Endothelial cell of umbilical vein (primary cell): ENCODE data around the gene RPL34. TPM values are rescaled to one million over a fixed set of nuclear protein-coding genes. Genes with fewer than 3 reads are reported as not detected.

Experiments
- BruUV-seq: library from RNA; stranded (reverse); fragments of 400-500 nt; replicated peaks from 2 replicates; lab custom pipeline; 2021; lab: Mats Ljungman, UMichigan
- CTCF ChIA-PET: fragments of 300-600, 350-600 bp; sonication (Branson Sonifier 250); formaldehyde crosslinking; loops from one replicate; lab custom pipeline; 2021; ENCODE audit warnings: antibody characterized with exemption, inconsistent platforms; lab: Charles Lee
- POLR2A ChIA-PET: fragments of 300-600, 350-600 bp; sonication (Branson Sonifier 250); formaldehyde crosslinking; loops from one replicate; lab custom pipeline; 2021; ENCODE audit warnings: antibody characterized with exemption, inconsistent platforms; lab: Charles Lee
- DNase-seq: peaks from one replicate; pipeline ENCODE4 v3.0.0-alpha.2; 2011; ENCODE audit warnings: low read depth, low spot score
- FAIRE-seq: peaks from 2 replicates; lab custom pipeline; 2011; peaks lifted over from hg19 to GRCh38; lab: Jason Lieb, UNC
- H2AFZ ChIP-seq: 2 replicates; pipeline ENCODE4 v1.6.0; 2012; ENCODE audit warnings: low read depth, low read length, control low read depth, inconsistent platforms
- H3K27ac ChIP-seq: 2 replicates; pipeline ENCODE4 v1.5.1; 2011; ENCODE audit warnings: low read depth, mild to moderate bottlenecking, control low read depth, low read length, moderate library complexity; ENCODE audit not compliant: insufficient read depth
- H3K27me3 ChIP-seq, 2 experiments: 2 replicates each; pipeline versions ENCODE4 v1.6.0 to v1.6.1; 2011; ENCODE audit warnings: low read length in 2 of 2, mixed read lengths in 1 of 2; ENCODE audit not compliant: control insufficient read depth in 2 of 2, insufficient read depth in 2 of 2
- H3K36me3 ChIP-seq, 2 experiments: 2 replicates in 1 of 2; 3 replicates in 1 of 2; pipeline ENCODE4 v1.5.1; 2011; ENCODE audit warnings: low read length in 2 of 2, mild to moderate bottlenecking in 1 of 2, moderate library complexity in 1 of 2; ENCODE audit not compliant: control insufficient read depth in 2 of 2, insufficient read depth in 2 of 2; ENCODE audit errors: extremely low read depth in 1 of 2
- H3K4me1 ChIP-seq: 3 replicates; pipeline ENCODE4 v1.5.1; 2011; ENCODE audit warnings: mild to moderate bottlenecking, low read length; ENCODE audit not compliant: control insufficient read depth, insufficient read depth; ENCODE audit errors: extremely low read depth
- H3K4me2 ChIP-seq: 2 replicates; pipeline ENCODE4 v1.6.1; 2011; ENCODE audit warnings: low read length, control low read depth, mixed read lengths; ENCODE audit not compliant: insufficient read depth
- H3K4me3 ChIP-seq, 3 experiments: fragments of 200-600 bp in 1 of 3; sonication (generic), shearing (Covaris generic) in 1 of 3; replicated peaks in 1 of 3; 2 replicates each; pipeline ENCODE4 v1.5.1; 2011 to 2016; ENCODE audit warnings: control low read depth in 3 of 3, low read length in 3 of 3, mild to moderate bottlenecking in 2 of 3, inconsistent platforms in 1 of 3, low read depth in 1 of 3, moderate library complexity in 1 of 3; ENCODE audit not compliant: insufficient read depth in 1 of 3
- H3K79me2 ChIP-seq: 2 replicates; pipeline ENCODE4 v1.6.0; 2012; ENCODE audit warnings: low read length, inconsistent platforms; ENCODE audit not compliant: control insufficient read depth, insufficient read depth
- H3K9ac ChIP-seq: replicated peaks from 2 replicates; pipeline ENCODE3; 2011; ENCODE audit warnings: low read length, control low read depth; ENCODE audit not compliant: insufficient read depth; ENCODE audit errors: extremely low read depth
- H3K9me1 ChIP-seq: replicated peaks from 3 replicates; pipeline ENCODE4 v1.6.0; 2011; ENCODE audit warnings: mild to moderate bottlenecking, low read length; ENCODE audit not compliant: control insufficient read depth, insufficient read depth; ENCODE audit errors: extremely low read depth
- H3K9me3 ChIP-seq: replicated peaks from 2 replicates; pipeline ENCODE4 v1.5.1; 2012; ENCODE audit warnings: low read length, inconsistent platforms; ENCODE audit not compliant: control insufficient read depth, insufficient read depth
- H4K20me1 ChIP-seq: replicated peaks from 2 replicates; pipeline ENCODE3; 2011; ENCODE audit warnings: mild to moderate bottlenecking, low read length; ENCODE audit not compliant: control insufficient read depth, insufficient read depth; ENCODE audit errors: extremely low read depth
- EZH2 ChIP-seq: IDR thresholded peaks from 2 replicates; pipeline ENCODE4 v1.6.1; 2012; ENCODE audit warnings: borderline replicate concordance, low read depth, mild to moderate bottlenecking, moderate library complexity, low read length, inconsistent platforms; ENCODE audit not compliant: severe bottlenecking
- FOS ChIP-seq: IDR thresholded peaks from 2 replicates; pipeline ENCODE4 v1.6.1; 2011; ENCODE audit warnings: mild to moderate bottlenecking, low read length, moderate library complexity, borderline replicate concordance; ENCODE audit not compliant: insufficient read depth
- GATA2 ChIP-seq: IDR thresholded peaks from 2 replicates; pipeline ENCODE4 v1.7.0; 2011; ENCODE audit warnings: low read depth, mild to moderate bottlenecking, moderate library complexity, mixed read lengths, low read length; ENCODE audit not compliant: insufficient read length, insufficient read depth
- JUN ChIP-seq: IDR thresholded peaks from 2 replicates; pipeline ENCODE4 v1.6.1; 2011; ENCODE audit warnings: borderline replicate concordance, low read depth; ENCODE audit not compliant: insufficient read length, insufficient read depth
- MAX ChIP-seq: IDR thresholded peaks from 2 replicates; pipeline ENCODE4 v1.6.1; 2011; ENCODE audit not compliant: insufficient read depth, insufficient read length
- MYC ChIP-seq: IDR thresholded peaks from one replicate; pipeline ENCODE4 v1.6.1; 2011; ENCODE audit warnings: mild to moderate bottlenecking, low read depth, low read length
- POLR2A ChIP-seq: IDR thresholded peaks from 2 replicates; pipeline ENCODE4 v1.6.1; 2012; ENCODE audit warnings: low read depth, mild to moderate bottlenecking, control low read depth, low read length
- POLR2AphosphoS5 ChIP-seq: IDR thresholded peaks from 2 replicates; pipeline ENCODE4 v1.6.1; 2012; ENCODE audit warnings: low read depth, mild to moderate bottlenecking, control low read depth, low read length, moderate library complexity; ENCODE audit not compliant: insufficient read depth
- dilution Hi-C: fragments of 300-500 bp; cut with MboI; formaldehyde crosslinking; loops from one replicate; pipeline ENCODE4 v1.15.0; 2019; ENCODE audit warnings: low sequenced_read_pairs; ENCODE audit not compliant: extremely low pct_ligation_motif_present
- intact Hi-C: fragments of 100-400 bp; cut with micrococcal nuclease; formaldehyde crosslinking; loops from one replicate; pipeline ENCODE4 v1.10.0; 2022
- polyA plus RNA-seq, 4 experiments: library from polyadenylated mRNA; depleted of rRNA in 3 of 4; stranded (reverse) in 3 of 4; unstranded in 1 of 4; fragments of >200 nt; gene quantifications; 2 replicates each; pipeline versions ENCODE4 v1.2.1 to v1.2.3, GENCODE V29; 2011 to 2012; ENCODE audit warnings: missing spikeins in 1 of 4
- total RNA-seq: library from RNA; stranded (reverse); gene quantifications from 2 replicates; pipeline ENCODE4 v1.2.3, GENCODE V29; 2021

Gene RPL34
- total and polyA plus RNA-seq, 2 donors (not counting 3 experiments of a cell fraction or from before 2014, with no cell fraction given), result 1,114 to 2,397 TPM

DNA sequence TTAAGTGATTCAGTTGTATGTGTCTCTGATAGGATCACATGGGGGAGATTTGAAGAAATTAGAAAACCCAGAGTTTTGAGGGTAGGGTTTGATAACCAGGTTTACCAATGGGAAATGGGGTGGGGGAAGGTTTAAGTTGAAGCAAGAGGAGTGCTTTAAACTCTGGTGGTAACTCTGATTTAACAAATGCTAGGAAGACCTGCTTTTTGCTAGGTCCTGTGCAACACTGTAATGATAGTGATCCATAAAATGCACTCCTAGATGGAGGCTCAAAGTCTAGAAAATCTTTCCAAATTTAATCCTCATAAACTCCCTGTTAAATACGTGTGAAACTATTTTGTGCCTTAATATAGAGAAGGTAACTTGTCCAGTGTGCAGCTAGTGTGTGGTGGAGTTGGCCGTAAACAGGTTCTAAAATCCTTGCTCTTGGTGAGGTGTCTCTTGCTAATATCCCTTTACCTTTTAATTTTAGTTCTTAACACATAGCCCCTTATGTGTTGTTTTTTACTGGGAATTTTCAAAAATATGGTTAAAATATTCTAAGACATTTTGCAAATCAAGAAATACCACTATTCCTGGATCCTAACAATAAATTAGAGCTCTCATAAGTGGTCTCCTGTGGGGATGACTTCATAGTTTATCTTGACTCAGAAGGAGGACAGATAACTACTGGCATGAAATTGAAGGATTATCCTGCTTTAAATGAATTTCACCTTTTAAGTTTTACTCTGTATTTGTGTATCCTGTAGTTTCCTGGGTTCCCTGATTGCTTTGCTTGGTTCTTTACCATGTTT lies 4.1 kb downstream of the RPL34 start:
- FAIRE-seq (no peak), DNase-seq (no peak)
- intact Hi-C loops, result no loop called here
- H3K9me1 ChIP-seq, result no peaks in the 10 kb centered on the region
- no peak overlapping the region for H3K9ac ChIP-seq
- H3K4me2 ChIP-seq, result peak overlapping the region; percentile 9
- CTCF ChIA-PET, result interaction anchor here (0.9 to 1.7 kb wide), 3 partner anchors 9 to 52 kb away, joined by 3 to 4 read pairs (median 3); no protein-coding TSS in a partner anchor
- H3K27me3 ChIP-seq, result no peaks in the 10 kb centered on the region
- peaks cover 46% of the 10 kb centered on the region for H3K79me2 ChIP-seq
- BruUV-seq, result no TSS peak
- no peak overlapping the region for H3K4me3 ChIP-seq
- no peak overlapping the region for H3K27ac ChIP-seq
- POLR2A ChIA-PET, result interaction anchor here (2.7 kb wide), 1 partner anchor 26 kb away, joined by 11 read pairs; the partner anchor contains the start of gene OSTC
- H4K20me1 ChIP-seq, result no peaks in the 10 kb centered on the region
- peaks cover 23% of the 10 kb centered on the region for H3K4me1 ChIP-seq
- no peak for TF ChIP-seq FOS
- TF ChIP-seq GATA2, result no peak
- no peak for TF ChIP-seq MYC
- no peak for TF ChIP-seq POLR2A
- no peak for TF ChIP-seq POLR2AphosphoS5
- no peak for TF ChIP-seq EZH2
- TF ChIP-seq MAX, result no peak
- no peak for TF ChIP-seq JUN
- H2AFZ ChIP-seq, result no peak overlapping the region
- dilution Hi-C loops, result no loop called here
- no peaks in the 10 kb centered on the region for H3K9me3 ChIP-seq
- H3K36me3 ChIP-seq, result peaks cover 19 to 34% of the 10 kb centered on the region in 2 experiments
